ENCODE results near the gene CRB1.
A peak's percentile ranks its signal among the peaks of the same experiment; 100 is the strongest.

CRB1 gene

GRCh38 chr1:197305925-197306324 is 37.9 kb downstream of the CRB1 start:
- ChIA-PET POLR2A (no interaction called here), CTCF (interaction anchor here (0.7 kb wide), 1 partner anchor 125 kb away, joined by 3 read pairs; no protein-coding TSS in a partner anchor)
- TF ChIP-seq BHLHE40 (IDR thresholded peaks at IDR 0.05; ENCODE audit: borderline replicate concordance), result no peak
- TF ChIP-seq PKNOX1 (IDR thresholded peaks at IDR 0.05), result no peak
- TF ChIP-seq FOXK2 (IDR thresholded peaks at IDR 0.05), result no peak
- no peak for TF ChIP-seq CTBP1 (IDR thresholded peaks at IDR 0.05; ENCODE audit: borderline replicate concordance)
- TF ChIP-seq ELF4 (IDR thresholded peaks at IDR 0.05), result no peak
- no peak for TF ChIP-seq TARDBP (IDR thresholded peaks at IDR 0.05)
- no peak for TF ChIP-seq SUZ12 (IDR thresholded peaks at IDR 0.05)
- no peak for TF ChIP-seq NFRKB (IDR thresholded peaks at IDR 0.05)
- no peak for TF ChIP-seq ARNT (IDR thresholded peaks at IDR 0.05)
- TF ChIP-seq FOXM1 (IDR thresholded peaks at IDR 0.05; ENCODE audit: borderline replicate concordance), result no peak
- TF ChIP-seq FOXA1 (IDR thresholded peaks at IDR 0.05), result no peak
- no peak for TF ChIP-seq LEF1 (IDR thresholded peaks at IDR 0.05; ENCODE audit: borderline replicate concordance)
- TF ChIP-seq SP1 (IDR thresholded peaks at IDR 0.05), result no peak
- no peak for TF ChIP-seq ZNF384 (IDR thresholded peaks at IDR 0.05)
- no peak for DNase-seq (ENCODE audit: extremely low spot score)

GRCh38 chr1:197306381-197307062 is 38.5 kb downstream of the CRB1 start:
- ChIA-PET CTCF (no interaction called here), POLR2A (no interaction called here)
- DNase-seq (ENCODE audit: extremely low spot score), result no peak
- TF ChIP-seq L3MBTL2 (conservative IDR thresholded peaks at IDR 0.05) (no peak), FOXK2 (IDR thresholded peaks at IDR 0.05) (no peak), CTBP1 (IDR thresholded peaks at IDR 0.05; ENCODE audit: borderline replicate concordance) (no peak), FOXM1 (IDR thresholded peaks at IDR 0.05; ENCODE audit: borderline replicate concordance) (no peak), FOXA1 (IDR thresholded peaks at IDR 0.05) (no peak), SUZ12 (IDR thresholded peaks at IDR 0.05) (no peak), ELF4 (IDR thresholded peaks at IDR 0.05) (no peak), LEF1 (IDR thresholded peaks at IDR 0.05; ENCODE audit: borderline replicate concordance) (no peak), BHLHE40 (IDR thresholded peaks at IDR 0.05; ENCODE audit: borderline replicate concordance) (no peak), HDGF (IDR thresholded peaks at IDR 0.05; ENCODE audit: borderline replicate concordance) (no peak), PKNOX1 (IDR thresholded peaks at IDR 0.05) (no peak), SP1 (IDR thresholded peaks at IDR 0.05) (no peak), ARNT (IDR thresholded peaks at IDR 0.05) (no peak), NFRKB (IDR thresholded peaks at IDR 0.05) (no peak), TARDBP (IDR thresholded peaks at IDR 0.05) (no peak)

DNA sequence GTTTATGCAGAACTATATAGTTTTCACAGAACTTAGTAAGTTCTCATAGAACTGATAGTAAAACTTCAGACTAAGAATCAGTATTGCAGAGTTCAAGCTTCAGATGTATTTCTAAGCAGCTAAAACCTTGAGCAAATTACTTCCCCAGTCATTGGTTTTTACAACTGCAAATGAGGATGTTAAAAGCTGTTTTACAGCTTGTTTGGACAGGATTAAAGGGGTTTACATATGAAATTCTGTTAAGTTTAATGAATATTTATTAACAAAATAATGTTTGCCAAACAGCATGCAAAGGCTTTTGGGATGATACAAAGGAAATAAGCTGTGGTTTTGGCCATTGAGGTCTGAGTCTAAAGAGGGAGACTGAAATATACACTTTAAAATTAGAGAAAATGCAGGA is 39.1 kb downstream of the CRB1 start:
- CTCF ChIA-PET, result no interaction called here
- POLR2A ChIA-PET, result no interaction called here
- no peak for DNase-seq (ENCODE audit: extremely low spot score)
- TF ChIP-seq ELF4 (IDR thresholded peaks at IDR 0.05), result no peak
- TF ChIP-seq L3MBTL2 (conservative IDR thresholded peaks at IDR 0.05), result no peak
- TF ChIP-seq TARDBP (IDR thresholded peaks at IDR 0.05), result no peak
- no peak for TF ChIP-seq NFRKB (IDR thresholded peaks at IDR 0.05)
- TF ChIP-seq FOXA1 (IDR thresholded peaks at IDR 0.05), result no peak
- no peak for TF ChIP-seq HDGF (IDR thresholded peaks at IDR 0.05; ENCODE audit: borderline replicate concordance)
- no peak for TF ChIP-seq SP1 (IDR thresholded peaks at IDR 0.05)

- DNase-seq (ENCODE audit: extremely low spot score), result no peak
- TF ChIP-seq FOXA1 (IDR thresholded peaks at IDR 0.05) (no peak), FOXM1 (IDR thresholded peaks at IDR 0.05; ENCODE audit: borderline replicate concordance) (no peak), HDGF (IDR thresholded peaks at IDR 0.05; ENCODE audit: borderline replicate concordance) (no peak), FOXK2 (IDR thresholded peaks at IDR 0.05) (no peak), SUZ12 (IDR thresholded peaks at IDR 0.05) (no peak), PKNOX1 (IDR thresholded peaks at IDR 0.05) (peak; percentile 77)
- ChIA-PET POLR2A (no interaction called here), CTCF (no interaction called here)
Measured at GRCh38 chr1:197307551-197307950, 39.5 kb downstream of the CRB1 start.

- ChIA-PET CTCF (no interaction called here), POLR2A (no interaction called here)
- TF ChIP-seq SUZ12 (IDR thresholded peaks at IDR 0.05) (no peak), BHLHE40 (IDR thresholded peaks at IDR 0.05; ENCODE audit: borderline replicate concordance) (no peak), L3MBTL2 (conservative IDR thresholded peaks at IDR 0.05) (no peak), TARDBP (IDR thresholded peaks at IDR 0.05) (no peak), FOXM1 (IDR thresholded peaks at IDR 0.05; ENCODE audit: borderline replicate concordance) (no peak), FOXK2 (IDR thresholded peaks at IDR 0.05) (no peak), HDGF (IDR thresholded peaks at IDR 0.05; ENCODE audit: borderline replicate concordance) (no peak), ELF4 (IDR thresholded peaks at IDR 0.05) (no peak), FOXA1 (IDR thresholded peaks at IDR 0.05) (no peak), PKNOX1 (IDR thresholded peaks at IDR 0.05) (no peak), SP1 (IDR thresholded peaks at IDR 0.05) (no peak), LEF1 (IDR thresholded peaks at IDR 0.05; ENCODE audit: borderline replicate concordance) (no peak), CTBP1 (IDR thresholded peaks at IDR 0.05; ENCODE audit: borderline replicate concordance) (no peak), ZNF384 (IDR thresholded peaks at IDR 0.05) (no peak), ARNT (IDR thresholded peaks at IDR 0.05) (no peak), NFRKB (IDR thresholded peaks at IDR 0.05) (no peak)
- no peak for DNase-seq (ENCODE audit: extremely low spot score)
Measured at GRCh38 chr1:197311081-197311480, 43.0 kb downstream of the CRB1 start.
